GM12891 (cell line): ENCODE data around the gene SLC5A10.
"Not testable (repeated sequence)": the region's sequence is repeated elsewhere in the genome, so short reads cannot be mapped to it uniquely, and the experiment has no call there.

Experiments
- POLR2A ChIP-seq: IDR thresholded peaks from 2 replicates; pipeline ENCODE4 v1.6.1; 2011; ENCODE audit warnings: low read depth, low read length, control low read depth
- POLR2AphosphoS5 ChIP-seq: IDR thresholded peaks from 2 replicates; pipeline ENCODE4 v1.6.1; 2011; ENCODE audit warnings: low read depth, low read length, control low read depth
- TAF1 ChIP-seq: IDR thresholded peaks from 2 replicates; pipeline ENCODE4 v1.6.1; 2011; ENCODE audit warnings: low read depth, low read length, control low read depth

- not testable (repeated sequence) for TF ChIP-seq POLR2A, POLR2AphosphoS5, TAF1
Observed at GRCh38 chr17:19037547-19037946, 85.6 kb downstream of the SLC5A10 start.
